GM12892 (cell line): ENCODE measurements around the gene PDLIM7. TPM values are rescaled to one million over a fixed set of nuclear protein-coding genes. Genes with fewer than 3 reads are reported as not detected.
"Not testable (repeated sequence)": the region's sequence is repeated elsewhere in the genome, so short reads cannot be mapped to it uniquely, and the experiment has no call there.

Source experiments
- DNase-seq: peaks from one replicate; pipeline ENCODE4 v3.0.0; 2011; ENCODE audit not compliant: insufficient read length
- FAIRE-seq: peaks from 2 replicates; lab custom pipeline; 2011; peaks lifted over from hg19 to GRCh38; lab: Jason Lieb, UNC
- POLR2A ChIP-seq: IDR thresholded peaks from 2 replicates; pipeline ENCODE4 v1.6.1; 2011; ENCODE audit warnings: low read depth, low read length, control low read depth
- POLR2AphosphoS5 ChIP-seq: IDR thresholded peaks from 2 replicates; pipeline ENCODE4 v1.6.1; 2011; ENCODE audit warnings: low read depth, low read length, control low read depth
- TAF1 ChIP-seq: IDR thresholded peaks from 2 replicates; pipeline ENCODE4 v1.6.1; 2011; ENCODE audit warnings: low read depth, mild to moderate bottlenecking, control low read depth, low read length, borderline replicate concordance
- polyA plus RNA-seq: library from polyadenylated mRNA; unstranded; fragments of >200 nt; gene quantifications from one replicate; pipeline ENCODE4 v1.2.1, GENCODE V29; 2012; ENCODE audit warnings: missing spikeins, inconsistent platforms; ENCODE audit not compliant: missing spikeins

Gene PDLIM7, protein sequence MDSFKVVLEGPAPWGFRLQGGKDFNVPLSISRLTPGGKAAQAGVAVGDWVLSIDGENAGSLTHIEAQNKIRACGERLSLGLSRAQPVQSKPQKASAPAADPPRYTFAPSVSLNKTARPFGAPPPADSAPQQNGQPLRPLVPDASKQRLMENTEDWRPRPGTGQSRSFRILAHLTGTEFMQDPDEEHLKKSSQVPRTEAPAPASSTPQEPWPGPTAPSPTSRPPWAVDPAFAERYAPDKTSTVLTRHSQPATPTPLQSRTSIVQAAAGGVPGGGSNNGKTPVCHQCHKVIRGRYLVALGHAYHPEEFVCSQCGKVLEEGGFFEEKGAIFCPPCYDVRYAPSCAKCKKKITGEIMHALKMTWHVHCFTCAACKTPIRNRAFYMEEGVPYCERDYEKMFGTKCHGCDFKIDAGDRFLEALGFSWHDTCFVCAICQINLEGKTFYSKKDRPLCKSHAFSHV
- polyA plus RNA-seq: 12.2 TPM

GRCh38 chr5:177497292-177498012, at the start of gene PDLIM7:
PDLIM7 (minus strand) TSS chr5:177497604; CDS start chr5:177496512, 1,092 bp downstream.
- FAIRE-seq: peak; percentile 89
- TF ChIP-seq POLR2A (peak; percentile 95), TAF1 (peak; percentile 83), POLR2AphosphoS5 (peak; percentile 94)
- peak; percentile 98 for DNase-seq

GRCh38 chr5:177546258-177546741, 48.9 kb upstream of the PDLIM7 start:
- DNase-seq (no peak), FAIRE-seq (no peak)
- TF ChIP-seq POLR2A: no peak
- no peak for TF ChIP-seq POLR2AphosphoS5
- TF ChIP-seq TAF1: no peak

DNA sequence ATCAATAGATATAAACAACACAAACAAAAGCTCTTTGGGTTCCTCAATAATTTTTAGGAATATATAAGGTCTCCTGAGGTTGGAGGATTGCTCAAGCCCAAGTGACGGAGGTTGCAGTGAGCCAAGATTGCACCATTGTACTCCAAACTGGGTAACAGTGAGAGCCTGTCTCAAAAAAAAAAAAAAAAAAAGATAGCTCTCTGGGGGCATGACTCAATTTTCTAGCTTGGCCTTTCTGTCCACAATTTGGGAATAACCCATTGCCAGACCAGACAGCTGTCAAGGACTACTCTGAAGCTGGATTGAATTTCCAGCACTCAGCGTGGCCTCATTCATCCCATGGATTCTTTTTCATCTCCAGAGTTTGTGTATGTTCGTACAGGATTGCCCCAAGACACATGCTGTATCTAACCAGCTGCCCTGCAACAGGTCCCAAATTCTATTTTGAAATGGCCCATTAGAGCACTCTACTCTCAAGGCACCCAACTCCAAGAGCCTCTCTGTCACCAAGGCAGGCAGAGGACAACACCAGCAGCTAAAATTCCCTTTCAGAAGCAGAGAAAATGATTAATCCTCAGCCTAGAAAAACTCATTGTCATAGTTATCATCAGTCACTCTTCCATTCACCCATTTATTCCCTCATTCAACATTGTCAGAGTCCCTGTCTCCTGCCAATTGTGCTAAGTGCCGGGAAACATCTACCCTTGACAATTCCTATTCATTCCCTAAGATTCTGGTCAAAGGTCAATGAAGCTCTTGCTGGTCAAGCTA, 48.3 kb upstream of the PDLIM7 start:
- DNase-seq: no peak
- TF ChIP-seq POLR2AphosphoS5: no peak
- no peak for TF ChIP-seq POLR2A
- no peak for TF ChIP-seq TAF1
- FAIRE-seq: no peak

DNA sequence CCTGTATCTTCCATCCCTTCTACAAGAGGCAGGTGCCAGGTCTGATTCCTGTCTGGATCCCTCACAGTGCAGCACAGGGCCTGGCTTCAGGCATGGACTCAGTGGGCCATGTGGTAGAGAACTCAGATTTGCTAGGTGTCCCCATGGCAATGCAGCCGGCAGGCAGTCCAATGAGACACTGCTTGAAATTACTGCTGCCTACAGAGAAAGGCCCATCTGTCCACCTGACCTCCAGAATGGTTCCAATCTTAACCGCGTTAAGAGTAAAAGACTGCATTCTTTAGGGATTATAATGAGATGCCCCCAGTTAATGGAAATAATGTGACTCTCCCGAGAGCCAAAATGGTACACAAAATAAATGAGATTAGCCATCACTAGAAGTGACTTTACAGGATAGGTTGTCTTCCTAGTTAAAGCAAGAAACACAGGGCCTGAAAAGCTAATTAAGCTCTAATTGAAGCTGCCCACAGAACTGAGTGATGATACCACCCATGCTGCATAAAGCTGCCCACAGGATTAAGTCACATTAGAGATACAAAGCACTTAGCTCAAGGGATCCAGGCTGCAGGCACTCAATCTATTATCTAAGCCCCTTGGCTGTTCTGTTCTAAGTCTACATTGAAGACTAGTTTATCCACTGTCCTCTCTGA, 45.5 kb upstream of the PDLIM7 start:
- FAIRE-seq (no peak), DNase-seq (no peak)
- TF ChIP-seq POLR2AphosphoS5 (no peak), TAF1 (no peak), POLR2A (no peak)

- no peak for TF ChIP-seq TAF1
- no peak for FAIRE-seq
- DNase-seq: no peak
Measured at GRCh38 chr5:177540438-177540837, 43.0 kb upstream of the PDLIM7 start.

DNA sequence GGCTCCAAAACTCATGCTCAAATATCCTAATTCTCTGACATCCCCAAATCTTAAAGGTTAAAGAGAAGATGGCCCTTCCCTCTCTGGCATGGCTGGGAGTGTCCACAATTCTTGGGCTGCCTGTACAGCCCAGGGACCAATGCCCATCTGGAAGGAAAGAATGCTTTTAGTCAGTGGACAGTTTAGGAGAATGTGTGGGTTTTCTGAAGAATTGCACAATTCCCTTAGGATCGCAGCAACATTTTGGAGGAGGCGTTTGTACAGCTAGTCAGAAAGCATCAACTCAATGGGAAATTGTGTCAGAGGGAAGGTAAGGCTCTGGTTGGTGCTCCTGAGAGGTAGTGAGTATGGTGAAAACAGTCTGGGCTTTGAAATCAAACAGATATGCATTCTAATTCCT, 42.0 kb upstream of the PDLIM7 start:
- no peak for DNase-seq
- no peak for TF ChIP-seq TAF1
- TF ChIP-seq POLR2AphosphoS5: no peak
- TF ChIP-seq POLR2A: no peak
- no peak for FAIRE-seq

DNA sequence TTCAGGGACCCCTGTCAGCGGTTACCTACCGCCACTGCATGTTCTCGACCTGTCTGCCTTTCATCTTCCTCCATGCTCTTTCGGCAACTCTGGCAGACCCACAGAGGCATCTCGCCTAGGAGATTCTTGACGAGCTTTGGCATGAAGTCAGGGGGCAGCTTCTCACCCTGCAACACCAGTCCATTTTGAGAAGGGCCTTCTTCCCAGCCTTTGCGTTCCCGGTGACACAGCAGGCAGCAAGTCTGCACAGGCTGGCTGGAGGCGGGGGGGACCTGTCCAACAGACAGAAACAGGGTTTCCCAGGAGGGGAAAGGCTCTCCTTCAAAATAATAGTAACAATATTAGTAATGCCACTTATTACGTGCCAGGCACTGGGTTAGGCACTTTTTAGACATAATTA, 41.5 kb upstream of the PDLIM7 start:
- no peak for TF ChIP-seq POLR2A
- TF ChIP-seq POLR2AphosphoS5: no peak
- no peak for TF ChIP-seq TAF1
- DNase-seq (no peak), FAIRE-seq (no peak)

GRCh38 chr5:177537389-177538361, 40.3 kb upstream of the PDLIM7 start:
- no peak for TF ChIP-seq POLR2AphosphoS5
- TF ChIP-seq TAF1: no peak
- no peak for TF ChIP-seq POLR2A
- FAIRE-seq (no peak), DNase-seq (no peak)

DNA sequence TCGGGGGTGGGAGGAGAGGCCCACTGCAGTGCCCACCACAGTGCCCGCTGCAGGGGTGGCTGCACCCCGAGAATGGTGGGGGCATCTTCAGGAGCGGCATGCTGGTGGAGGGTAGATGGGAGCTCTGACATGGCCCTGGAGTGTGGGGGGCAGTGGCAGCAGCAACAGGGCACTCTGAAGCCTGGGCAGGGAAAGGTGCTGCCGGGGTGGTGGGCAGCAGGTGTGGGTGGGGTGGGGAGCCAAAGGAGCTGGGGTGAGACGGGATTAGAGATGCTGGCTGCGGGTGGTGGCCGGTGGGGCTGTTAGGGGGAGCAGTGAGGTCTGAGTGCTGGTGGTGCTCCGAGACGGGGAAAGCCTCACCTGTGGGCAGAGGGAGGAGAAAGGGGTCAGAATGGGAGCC, 39.0 kb upstream of the PDLIM7 start:
- DNase-seq (no peak), FAIRE-seq (no peak)
- TF ChIP-seq POLR2AphosphoS5 (no peak), TAF1 (no peak), POLR2A (no peak)

- FAIRE-seq: no peak
- TF ChIP-seq POLR2A (no peak), TAF1 (no peak), POLR2AphosphoS5 (no peak)
- DNase-seq: no peak
Measured at GRCh38 chr5:177535125-177535524, 37.7 kb upstream of the PDLIM7 start.

GRCh38 chr5:177534433-177534832, 37.0 kb upstream of the PDLIM7 start:
- FAIRE-seq: not testable (repeated sequence)

More at GRCh38 chr5:177534433-177534832, 37.0 kb upstream of the PDLIM7 start:
- not testable (repeated sequence) for DNase-seq
